ENCODE results near the gene MIGA2.

DNA sequence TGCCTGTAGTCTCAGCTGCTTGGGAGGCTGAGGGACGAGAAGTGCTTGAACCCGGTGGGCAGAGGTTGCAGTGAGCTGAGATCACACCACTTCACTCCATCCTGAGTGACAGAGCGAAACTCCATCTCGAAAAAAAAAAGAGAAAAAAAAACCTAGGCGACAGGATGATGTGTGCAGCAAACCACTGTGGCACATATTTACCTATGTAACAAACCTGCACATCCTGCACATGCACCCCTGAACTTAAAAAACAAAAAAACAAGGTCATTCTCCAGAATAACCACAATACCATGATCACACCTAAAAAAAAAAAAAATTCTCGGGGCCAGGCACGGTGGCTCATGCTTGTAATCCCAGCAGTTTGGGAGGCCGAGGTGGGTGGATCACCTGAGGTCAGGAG is 37.0 kb downstream of the MIGA2 start:
- TF ChIP-seq POLR2A (IDR thresholded peaks at IDR 0.05; ENCODE audit: low read length) (no peak), GATA1 (IDR thresholded peaks at IDR 0.05; ENCODE audit: low read depth, low read length) (no peak)
